ENCODE data around the gene ICAM1.

- TF ChIP-seq POLR2A (IDR thresholded peaks at IDR 0.05; ENCODE audit: insufficient read depth in 1 of 2, low read depth in 2 of 2, low read length in 2 of 2) (no peak), TSC22D2 (CRISPR knock-in tag; IDR thresholded peaks at IDR 0.05; ENCODE audit: borderline replicate concordance) (no peak), ZNF570 (CRISPR knock-in tag; IDR thresholded peaks at IDR 0.05; ENCODE audit: borderline replicate concordance) (no peak), PHB2 (IDR thresholded peaks at IDR 0.05; ENCODE audit: partially characterized antibody) (no peak)
Observed at GRCh38 chr19:10318807-10319682, 48.1 kb downstream of the ICAM1 start.

Measured in HepG2 (cell line).